HEK293 (cell line): Measurements from ENCODE around the gene LAMC3.

Experiments used
- CTCF ChIA-PET: fragments of 350-600 bp; formaldehyde crosslinking; extraction: SDS; loops from one replicate; lab custom pipeline; 2021; ENCODE audit warnings: antibody characterized with exemption; lab: Yijun Ruan, JAX
- POLR2A ChIA-PET: fragments of 300-600 bp; formaldehyde crosslinking; extraction: SDS; loops from one replicate; lab custom pipeline; 2020; ENCODE audit warnings: antibody characterized with exemption, inconsistent platforms; lab: Yijun Ruan, JAX
- H3K27ac ChIP-seq: fragments of 200-500 bp; sonication (Bioruptor generic); 2 replicates; pipeline ENCODE4 v1.5.1; 2014; ENCODE audit warnings: low read depth, low read length, control low read depth, inconsistent platforms; ENCODE audit errors: extremely low read depth
- H3K36me3 ChIP-seq, 2 experiments: fragments of 200-500 bp in 1 of 2; sonication (Bioruptor generic) in 1 of 2; 1 replicate in 1 of 2; 2 replicates in 1 of 2; pipeline ENCODE4 v1.5.1; 2014 to 2017; ENCODE audit warnings: inconsistent platforms in 2 of 2, low read length in 2 of 2; ENCODE audit not compliant: control insufficient read depth in 2 of 2, insufficient read depth in 1 of 2
- H3K4me1 ChIP-seq: fragments of 200-500 bp; sonication (Bioruptor generic); 2 replicates; pipeline ENCODE4 v1.5.1; 2014; ENCODE audit warnings: mild to moderate bottlenecking, low read length, inconsistent platforms; ENCODE audit not compliant: control insufficient read depth, insufficient read depth
- H3K4me3 ChIP-seq: 2 replicates; pipeline ENCODE4 v1.5.1; 2011; ENCODE audit warnings: low read depth, mild to moderate bottlenecking, control low read depth, low read length, moderate library complexity
- H3K9me3 ChIP-seq: fragments of 200-500 bp; sonication (Bioruptor generic); 2 replicates; pipeline ENCODE4 v1.5.1; 2014; ENCODE audit warnings: low read depth, low read length, inconsistent platforms; ENCODE audit not compliant: control insufficient read depth, insufficient read depth
- BCL11B ChIP-seq: fragments of 450-650 bp; formaldehyde crosslinking; IDR thresholded peaks from 2 replicates; pipeline ENCODE4 v1.5.1; 2016; ENCODE audit warnings: low read depth, missing biosample characterization, missing genetic modification characterization
- PRDM1 ChIP-seq: fragments of 450-650 bp; formaldehyde crosslinking; IDR thresholded peaks from 2 replicates; pipeline ENCODE4; 2016; ENCODE audit warnings: missing biosample characterization, missing genetic modification characterization
- SALL2 ChIP-seq: fragments of 450-650 bp; formaldehyde crosslinking; IDR thresholded peaks from 2 replicates; pipeline ENCODE4 v1.5.0; 2017; ENCODE audit warnings: missing biosample characterization, mild to moderate bottlenecking, missing genetic modification characterization, borderline replicate concordance
- SP3 ChIP-seq: fragments of 450-650 bp; formaldehyde crosslinking; IDR thresholded peaks from 2 replicates; pipeline ENCODE4 v1.5.1; 2016; ENCODE audit warnings: missing biosample characterization, missing genetic modification characterization
- ZFHX2 ChIP-seq: fragments of 450-650 bp; formaldehyde crosslinking; conservative IDR thresholded peaks from 2 replicates; pipeline ENCODE4 v1.5.1; 2016; ENCODE audit warnings: missing biosample characterization, missing genetic modification characterization
- ZNF140 ChIP-seq: fragments of 450-650 bp; formaldehyde crosslinking; IDR thresholded peaks from 2 replicates; pipeline ENCODE4 v1.5.1; 2016; ENCODE audit warnings: missing biosample characterization, missing genetic modification characterization
- ZNF16 ChIP-seq: fragments of 450-650 bp; formaldehyde crosslinking; IDR thresholded peaks from 2 replicates; pipeline ENCODE4 v1.5.1; 2016; ENCODE audit warnings: low read depth, missing biosample characterization, missing genetic modification characterization
- ZNF211 ChIP-seq: fragments of 450-650 bp; formaldehyde crosslinking; IDR thresholded peaks from 2 replicates; pipeline ENCODE4 v1.5.1; 2016; ENCODE audit warnings: low read depth, missing biosample characterization, missing genetic modification characterization
- ZNF274 ChIP-seq, 2 experiments: fragments of 200-500 bp in 1 of 2; fragments of 450-650 bp in 1 of 2; sonication (Bioruptor generic) in 1 of 2; formaldehyde crosslinking in 1 of 2; IDR thresholded peaks; 2 replicates each; pipeline versions ENCODE4 v1.5.1 to v1.6.1; 2014 to 2016; ENCODE audit warnings: borderline replicate concordance in 1 of 2, inconsistent platforms in 1 of 2, low read length in 1 of 2, missing biosample characterization in 1 of 2, missing genetic modification characterization in 1 of 2
- ZNF302 ChIP-seq: fragments of 450-650 bp; formaldehyde crosslinking; IDR thresholded peaks from 2 replicates; pipeline ENCODE4 v1.5.1; 2016; ENCODE audit warnings: missing biosample characterization, missing genetic modification characterization, low read depth
- ZNF404 ChIP-seq: fragments of 450-650 bp; formaldehyde crosslinking; IDR thresholded peaks from 2 replicates; pipeline ENCODE4 v1.5.1; 2017; ENCODE audit warnings: missing biosample characterization, missing genetic modification characterization
- ZNF510 ChIP-seq: fragments of 450-650 bp; formaldehyde crosslinking; IDR thresholded peaks from 2 replicates; pipeline ENCODE4 v1.5.1; 2018; ENCODE audit warnings: mild to moderate bottlenecking, missing genetic modification characterization, missing biosample characterization; ENCODE audit not compliant: insufficient replicate concordance
- ZNF530 ChIP-seq: fragments of 450-650 bp; formaldehyde crosslinking; IDR thresholded peaks from 2 replicates; pipeline ENCODE4 v1.5.1; 2016; ENCODE audit warnings: low read depth, missing biosample characterization, missing genetic modification characterization
- ZNF555 ChIP-seq: fragments of 450-650 bp; formaldehyde crosslinking; conservative IDR thresholded peaks from 2 replicates; pipeline ENCODE4 v1.5.1; 2017; ENCODE audit warnings: missing biosample characterization, mild to moderate bottlenecking, missing genetic modification characterization, inconsistent platforms
- ZNF596 ChIP-seq: fragments of 450-650 bp; IDR thresholded peaks from 2 replicates; pipeline ENCODE4 v1.5.0; 2018; ENCODE audit warnings: missing biosample characterization, mild to moderate bottlenecking, missing genetic modification characterization, moderate library complexity
- ZNF624 ChIP-seq: fragments of 450-650 bp; formaldehyde crosslinking; IDR thresholded peaks from 2 replicates; pipeline ENCODE4 v1.5.1; 2017; ENCODE audit warnings: missing biosample characterization, missing genetic modification characterization
- ZNF664 ChIP-seq: fragments of 450-650 bp; formaldehyde crosslinking; IDR thresholded peaks from 2 replicates; pipeline ENCODE4 v1.5.1; 2016; ENCODE audit warnings: missing biosample characterization, missing genetic modification characterization
- ZNF76 ChIP-seq: fragments of 450-650 bp; formaldehyde crosslinking; IDR thresholded peaks from 2 replicates; pipeline ENCODE4; 2016; ENCODE audit warnings: low read depth, missing biosample characterization, missing genetic modification characterization, borderline replicate concordance
- ZNF768 ChIP-seq: fragments of 450-650 bp; formaldehyde crosslinking; IDR thresholded peaks from 2 replicates; pipeline ENCODE4 v1.5.1; 2018; ENCODE audit warnings: missing biosample characterization, mild to moderate bottlenecking, missing genetic modification characterization
- ZSCAN16 ChIP-seq: fragments of 450-650 bp; formaldehyde crosslinking; IDR thresholded peaks from 2 replicates; pipeline ENCODE4 v1.5.1; 2016; ENCODE audit warnings: missing biosample characterization, missing genetic modification characterization
- ZSCAN23 ChIP-seq: fragments of 450-650 bp; formaldehyde crosslinking; IDR thresholded peaks from 2 replicates; pipeline ENCODE4 v1.5.1; 2016; ENCODE audit warnings: missing biosample characterization, missing genetic modification characterization
- TF ChIP-seq, protein P1 (sequence below): fragments of 450-650 bp; formaldehyde crosslinking; IDR thresholded peaks from 2 replicates; pipeline ENCODE4 v1.5.1; 2017; ENCODE audit warnings: missing biosample characterization, missing genetic modification characterization
- TF ChIP-seq, protein P2 (sequence below): fragments of 450-650 bp; formaldehyde crosslinking; IDR thresholded peaks from 2 replicates; pipeline ENCODE4 v1.5.1; 2016; ENCODE audit warnings: missing biosample characterization, missing genetic modification characterization, borderline replicate concordance

LAMC3 gene

GRCh38 chr9:131072871-131073237, 63.9 kb downstream of the LAMC3 start:
- Histone ChIP-seq H3K4me1 (no peaks in the 10 kb centered on the region), H3K9me3 (no peaks in the 10 kb centered on the region), H3K4me3 (no peak overlapping the region), H3K27ac (no peak overlapping the region), H3K36me3 (no peaks in the 10 kb centered on the region)
- CTCF ChIA-PET = interaction anchor here (2.0 kb wide), 1 partner anchor 16 kb away, joined by 10 read pairs; no protein-coding TSS in a partner anchor
- TF ChIP-seq ZSCAN16 (no peak), ZNF274 (IDR thresholded peaks at IDR 0.05; ENCODE audit: low read length) (no peak), ZNF274 (tag by site-specific recombination; IDR thresholded peaks at IDR 0.05; ENCODE audit: borderline replicate concordance) (no peak), ZNF664 (tag by site-specific recombination) (no peak), SP3 (no peak), ZNF530 (tag by site-specific recombination) (no peak), BCL11B (tag by site-specific recombination) (no peak), ZNF302 (tag by site-specific recombination) (no peak), SALL2 (tag by site-specific recombination) (no peak), ZNF768 (no peak)
- TF ChIP-seq, protein P1, sequence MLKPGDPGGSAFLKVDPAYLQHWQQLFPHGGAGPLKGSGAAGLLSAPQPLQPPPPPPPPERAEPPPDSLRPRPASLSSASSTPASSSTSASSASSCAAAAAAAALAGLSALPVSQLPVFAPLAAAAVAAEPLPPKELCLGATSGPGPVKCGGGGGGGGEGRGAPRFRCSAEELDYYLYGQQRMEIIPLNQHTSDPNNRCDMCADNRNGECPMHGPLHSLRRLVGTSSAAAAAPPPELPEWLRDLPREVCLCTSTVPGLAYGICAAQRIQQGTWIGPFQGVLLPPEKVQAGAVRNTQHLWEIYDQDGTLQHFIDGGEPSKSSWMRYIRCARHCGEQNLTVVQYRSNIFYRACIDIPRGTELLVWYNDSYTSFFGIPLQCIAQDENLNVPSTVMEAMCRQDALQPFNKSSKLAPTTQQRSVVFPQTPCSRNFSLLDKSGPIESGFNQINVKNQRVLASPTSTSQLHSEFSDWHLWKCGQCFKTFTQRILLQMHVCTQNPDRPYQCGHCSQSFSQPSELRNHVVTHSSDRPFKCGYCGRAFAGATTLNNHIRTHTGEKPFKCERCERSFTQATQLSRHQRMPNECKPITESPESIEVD (tag by site-specific recombination) = no peak
- POLR2A ChIA-PET = no interaction called here

DNA sequence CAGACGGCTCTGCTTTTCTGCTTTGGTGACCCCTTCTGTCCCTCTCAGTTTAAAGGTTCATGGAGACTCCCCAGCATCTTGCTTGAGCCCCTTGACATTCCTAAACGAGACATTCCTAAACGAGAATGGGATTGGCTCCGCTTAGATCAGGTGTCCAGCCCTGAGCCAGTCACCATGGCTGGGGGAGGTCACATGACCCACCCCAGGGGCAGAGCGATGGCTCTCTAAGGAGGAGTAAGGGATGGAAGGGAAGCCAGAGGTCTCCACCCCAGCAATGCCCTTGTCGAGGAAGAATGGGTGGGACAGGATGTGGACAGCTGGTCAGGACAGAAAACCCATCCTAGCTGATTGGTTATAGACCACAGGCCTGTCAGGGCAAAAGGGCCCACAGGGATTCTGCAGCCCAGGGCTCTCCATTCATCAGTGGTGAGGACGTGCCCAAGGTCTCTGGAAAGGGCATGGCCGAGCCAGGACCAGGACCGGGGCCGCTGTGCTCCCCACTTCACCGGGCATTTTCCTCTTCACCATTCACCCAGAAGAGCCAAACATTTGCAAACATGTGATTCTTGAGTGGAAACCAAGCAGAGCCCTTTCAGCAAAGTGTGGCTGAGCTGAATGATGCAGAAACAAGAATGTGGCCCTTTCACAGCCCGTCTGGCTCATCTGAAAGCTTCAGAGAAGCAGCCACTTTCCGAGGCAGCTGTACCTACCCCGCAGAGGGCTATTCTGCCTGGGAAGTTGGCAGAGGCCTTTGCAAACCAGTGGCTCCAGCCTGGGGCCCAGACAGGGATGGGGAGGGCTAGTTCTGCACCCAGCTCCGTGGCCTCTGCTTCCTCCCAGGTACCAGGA, 67.6 kb downstream of the LAMC3 start:
- no peaks in the 10 kb centered on the region for H3K4me1 ChIP-seq
- CTCF ChIA-PET = interaction anchor here (0.6 to 2.9 kb wide), 7 partner anchors 19 to 260 kb away, joined by 3 to 14 read pairs (median 4); no protein-coding TSS in a partner anchor
- TF ChIP-seq ZNF555 (tag by site-specific recombination) (no peak), ZSCAN23 (tag by site-specific recombination) (no peak), ZNF624 (tag by site-specific recombination) (no peak), ZFHX2 (tag by site-specific recombination) (no peak), ZNF76 (tag by site-specific recombination) (no peak), ZNF596 (tag by site-specific recombination) (no peak), PRDM1 (no peak), ZNF404 (tag by site-specific recombination) (no peak), ZNF510 (tag by site-specific recombination) (no peak), ZNF16 (tag by site-specific recombination) (no peak), ZNF140 (tag by site-specific recombination) (no peak), ZNF211 (tag by site-specific recombination) (no peak)
- TF ChIP-seq, protein P2, sequence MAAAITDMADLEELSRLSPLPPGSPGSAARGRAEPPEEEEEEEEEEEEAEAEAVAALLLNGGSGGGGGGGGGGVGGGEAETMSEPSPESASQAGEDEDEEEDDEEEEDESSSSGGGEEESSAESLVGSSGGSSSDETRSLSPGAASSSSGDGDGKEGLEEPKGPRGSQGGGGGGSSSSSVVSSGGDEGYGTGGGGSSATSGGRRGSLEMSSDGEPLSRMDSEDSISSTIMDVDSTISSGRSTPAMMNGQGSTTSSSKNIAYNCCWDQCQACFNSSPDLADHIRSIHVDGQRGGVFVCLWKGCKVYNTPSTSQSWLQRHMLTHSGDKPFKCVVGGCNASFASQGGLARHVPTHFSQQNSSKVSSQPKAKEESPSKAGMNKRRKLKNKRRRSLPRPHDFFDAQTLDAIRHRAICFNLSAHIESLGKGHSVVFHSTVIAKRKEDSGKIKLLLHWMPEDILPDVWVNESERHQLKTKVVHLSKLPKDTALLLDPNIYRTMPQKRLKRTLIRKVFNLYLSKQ = no peak
- H3K36me3 ChIP-seq = no peaks in the 10 kb centered on the region
- no peak overlapping the region for H3K4me3 ChIP-seq
- POLR2A ChIA-PET = no interaction called here
- H3K9me3 ChIP-seq = no peaks in the 10 kb centered on the region
- H3K27ac ChIP-seq = no peak overlapping the region
